GM12878 (cell line): Measurements from ENCODE around the gene SNTN.

Experiments used
- BRCA1 ChIP-seq: IDR thresholded peaks from 2 replicates; pipeline ENCODE4 v1.6.1; 2011; ENCODE audit warnings: low read depth, low read length, improper control_type of control experiment
- CTCF ChIP-seq, 3 experiments: IDR thresholded peaks in 2 of 3; conservative IDR thresholded peaks in 1 of 3; 2 replicates each; pipeline ENCODE4 v1.5.1; 2011; ENCODE audit warnings: low read depth in 3 of 3, low read length in 3 of 3, mild to moderate bottlenecking in 3 of 3, control low read depth in 2 of 3, moderate library complexity in 2 of 3, inconsistent platforms in 1 of 3, mixed read lengths in 1 of 3; ENCODE audit not compliant: control insufficient read depth in 2 of 3, insufficient read depth in 1 of 3; ENCODE audit errors: extremely low read depth in 1 of 3
- GABPA ChIP-seq: IDR thresholded peaks from 2 replicates; pipeline ENCODE4 v1.6.1; 2014; ENCODE audit warnings: antibody characterized with exemption, low read depth, mild to moderate bottlenecking, inconsistent platforms
- NRF1 ChIP-seq: conservative IDR thresholded peaks from 2 replicates; pipeline ENCODE4 v1.6.1; 2011; ENCODE audit warnings: mild to moderate bottlenecking, low read depth, low read length, improper control_type of control experiment
- SUZ12 ChIP-seq: fragments of 200-600 bp; sonication (generic); IDR thresholded peaks from one replicate; pipeline ENCODE4 v1.6.1; 2018; ENCODE audit warnings: antibody characterized with exemption, mild to moderate bottlenecking; ENCODE audit not compliant: unreplicated experiment

- TF ChIP-seq NRF1 (no peak), GABPA (no peak), CTCF (IDR thresholded peaks at IDR 0.05 in 2 of 3, conservative IDR thresholded peaks at IDR 0.05 in 1 of 3; ENCODE audit: control insufficient read depth in 2 of 3, extremely low read depth in 1 of 3, insufficient read depth in 1 of 3, low read depth in 3 of 3, low read length in 3 of 3) (no peak), BRCA1 (no peak), SUZ12 (no peak)
Measured at GRCh38 chr3:63607716-63608115, 44.8 kb upstream of the SNTN start.
